Neural progenitor cell (in vitro differentiated cells): ENCODE measurements around the gene LSP1. TPM values are rescaled to one million over a fixed set of nuclear protein-coding genes. Genes with fewer than 3 reads are reported as not detected.

Source experiments
- DNase-seq: peaks from one replicate; pipeline ENCODE4 v3.0.0-alpha.2; 2016; ENCODE audit warnings: low spot score
- H2AFZ ChIP-seq: fragments of 200-600 bp; sonication (generic); replicated peaks from 2 replicates; pipeline ENCODE4 v1.6.1; 2016; ENCODE audit warnings: antibody characterized with exemption
- H3F3A ChIP-seq: fragments of 200-600 bp; sonication (generic); 2 replicates; pipeline ENCODE4 v1.6.1; 2016; ENCODE audit warnings: antibody characterized with exemption, low read depth
- H3K27ac ChIP-seq: fragments of 200-600 bp; sonication (generic); 2 replicates; pipeline ENCODE4 v1.5.1; 2016; ENCODE audit warnings: mild to moderate bottlenecking
- H3K27me3 ChIP-seq: fragments of 200-600 bp; sonication (generic); 2 replicates; pipeline ENCODE4 v1.6.1; 2016; ENCODE audit warnings: mild to moderate bottlenecking, moderate library complexity
- H3K36me3 ChIP-seq: fragments of 200-600 bp; sonication (generic); 2 replicates; pipeline ENCODE4 v1.5.1; 2016
- H3K4me1 ChIP-seq: fragments of 200-600 bp; sonication (generic); 2 replicates; pipeline ENCODE4 v1.6.1; 2016; ENCODE audit warnings: mixed run types
- H3K4me2 ChIP-seq: fragments of 200-600 bp; sonication (generic); 2 replicates; pipeline ENCODE4 v1.6.1; 2016
- H3K4me3 ChIP-seq: fragments of 200-600 bp; sonication (generic); 2 replicates; pipeline ENCODE4 v1.5.1; 2016
- H3K79me2 ChIP-seq: fragments of 200-600 bp; sonication (generic); 2 replicates; pipeline ENCODE4 v1.6.1; 2016; ENCODE audit warnings: low read depth
- H3K9ac ChIP-seq: fragments of 200-600 bp; sonication (generic); 2 replicates; pipeline ENCODE4 v1.6.1; 2016
- H3K9me3 ChIP-seq: fragments of 200-600 bp; sonication (generic); 2 replicates; pipeline ENCODE4 v1.5.1; 2016; ENCODE audit warnings: low read depth
- H4K20me1 ChIP-seq: fragments of 200-600 bp; sonication (generic); 2 replicates; pipeline ENCODE4 v1.6.1; 2016; ENCODE audit warnings: low read depth
- H3K27ac Mint-ChIP-seq: 3 replicates; pipeline ENCODE4 v1.8.0; 2021; ENCODE audit warnings: mixed read lengths
- H3K27me3 Mint-ChIP-seq: 2 replicates; pipeline ENCODE4 v1.8.0; 2022; ENCODE audit warnings: low read depth, mild to moderate bottlenecking, inconsistent platforms, moderate library complexity, mixed read lengths; ENCODE audit not compliant: insufficient read depth
- H3K36me3 Mint-ChIP-seq: 3 replicates; pipeline ENCODE4 v1.8.0; 2021; ENCODE audit warnings: mixed read lengths
- H3K4me1 Mint-ChIP-seq: 3 replicates; pipeline ENCODE4 v1.8.0; 2021; ENCODE audit warnings: mixed read lengths
- H3K4me3 Mint-ChIP-seq: 3 replicates; pipeline ENCODE4 v1.8.0; 2021; ENCODE audit warnings: mild to moderate bottlenecking, moderate library complexity, mixed read lengths
- H3K9me3 Mint-ChIP-seq: 3 replicates; pipeline ENCODE4 v1.8.0; 2020; ENCODE audit warnings: mixed read lengths
- EZH2 ChIP-seq: fragments of 200-600 bp; sonication (generic); IDR thresholded peaks from 2 replicates; pipeline ENCODE4 v1.6.1; 2017; ENCODE audit warnings: antibody characterized with exemption, mild to moderate bottlenecking, moderate library complexity
- EZH2phosphoT487 ChIP-seq: fragments of 200-600 bp; sonication (generic); IDR thresholded peaks from 2 replicates; pipeline ENCODE4 v1.6.1; 2017; ENCODE audit warnings: antibody characterized with exemption
- total RNA-seq: library from RNA; depleted of rRNA; stranded (reverse); fragments of >200 nt; gene quantifications from 2 replicates; pipeline ENCODE4 v1.2.3, GENCODE V29; 2015; ENCODE audit warnings: low replicate concordance
- TF ChIP-seq, protein P1 (sequence below): fragments of 200-600 bp; sonication (generic); IDR thresholded peaks from 2 replicates; pipeline ENCODE4 v1.5.1; 2017; ENCODE audit warnings: antibody characterized with exemption, mild to moderate bottlenecking

The LSP1 gene
- total RNA-seq, 1 donor from 2014 or later: not detected

DNA sequence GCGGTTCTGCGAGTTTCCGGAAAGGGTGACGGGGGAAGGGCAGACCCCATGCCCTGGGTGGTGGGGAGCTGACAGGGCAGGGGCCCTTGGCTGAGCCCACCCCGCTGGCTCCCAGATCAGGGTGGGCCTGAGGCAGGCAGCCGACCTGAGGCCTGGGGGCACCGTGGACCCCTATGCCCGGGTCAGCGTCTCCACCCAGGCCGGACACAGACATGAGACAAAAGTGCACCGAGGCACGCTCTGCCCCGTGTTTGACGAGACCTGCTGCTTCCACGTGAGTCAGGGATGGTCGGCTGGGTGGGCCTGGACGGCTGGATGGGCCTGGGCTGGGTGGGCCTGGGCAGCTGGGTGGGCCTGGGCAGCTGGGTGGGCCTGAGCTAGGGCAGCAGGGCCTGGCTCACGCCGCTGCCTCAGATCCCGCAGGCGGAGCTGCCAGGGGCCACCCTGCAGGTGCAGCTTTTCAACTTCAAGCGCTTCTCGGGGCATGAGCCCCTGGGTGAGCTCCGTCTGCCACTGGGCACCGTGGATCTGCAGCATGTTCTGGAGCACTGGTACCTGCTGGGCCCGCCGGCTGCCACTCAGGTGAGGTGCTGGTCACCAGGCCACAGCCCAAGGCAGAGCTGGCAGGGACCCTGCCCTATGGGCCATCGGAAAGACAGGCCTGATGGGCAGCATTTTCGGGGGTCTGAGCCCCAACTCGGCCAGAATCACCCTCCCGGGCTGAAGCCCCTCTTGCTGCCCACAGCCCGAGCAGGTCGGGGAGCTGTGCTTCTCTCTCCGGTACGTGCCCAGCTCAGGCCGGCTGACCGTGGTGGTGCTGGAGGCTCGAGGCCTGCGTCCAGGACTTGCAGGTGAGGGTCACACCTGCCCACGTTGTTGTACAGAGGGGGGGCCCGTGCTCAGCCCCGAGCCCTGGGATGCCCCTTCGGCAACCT is 16.6 kb upstream of the LSP1 start:
- Mint-ChIP-seq H3K9me3 (no peaks in the 10 kb centered on the region), H3K4me3 (no peak overlapping the region)

DNA sequence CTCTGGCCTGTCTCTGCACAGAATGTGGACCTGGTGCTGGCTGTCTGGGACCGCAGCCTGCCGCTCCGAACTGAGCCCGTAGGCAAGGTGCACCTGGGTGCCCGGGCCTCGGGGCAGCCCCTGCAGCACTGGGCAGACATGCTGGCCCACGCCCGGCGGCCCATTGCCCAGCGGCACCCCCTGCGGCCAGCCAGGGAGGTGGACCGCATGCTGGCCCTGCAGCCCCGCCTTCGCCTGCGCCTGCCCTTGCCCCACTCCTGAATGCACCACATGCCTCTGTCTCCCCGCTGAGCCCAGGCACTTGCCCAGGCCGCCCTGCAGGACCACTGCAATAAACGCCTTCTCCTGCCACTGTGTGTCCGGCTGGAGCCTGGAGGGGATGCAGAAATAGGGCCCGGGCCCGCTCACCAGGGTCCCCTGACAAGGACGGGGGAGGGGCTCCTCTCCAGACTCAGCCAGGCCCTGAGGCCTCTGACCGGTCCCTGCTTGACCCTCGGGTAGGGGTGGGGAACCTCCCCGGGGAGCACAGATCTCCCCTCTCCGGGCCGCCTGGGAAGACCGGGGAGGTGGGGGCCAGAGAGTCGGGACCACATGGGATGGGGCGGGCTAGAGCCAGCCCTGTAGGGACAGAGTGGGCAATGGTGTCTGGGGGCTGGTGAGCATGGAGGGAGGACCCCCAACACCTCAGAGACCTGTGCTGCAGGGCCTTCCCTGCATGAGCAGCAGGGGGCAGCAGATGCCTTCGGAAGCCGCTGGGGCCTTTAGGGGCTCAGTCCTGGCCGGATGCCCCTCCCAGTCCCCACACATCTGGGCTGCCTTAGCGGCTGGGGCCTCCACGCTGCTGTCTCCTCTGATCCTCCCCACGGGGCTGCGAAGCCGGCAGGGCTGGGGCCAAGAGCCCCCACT is 15.5 kb upstream of the LSP1 start:
- TF ChIP-seq EZH2: no peak
- TF ChIP-seq, protein P1, sequence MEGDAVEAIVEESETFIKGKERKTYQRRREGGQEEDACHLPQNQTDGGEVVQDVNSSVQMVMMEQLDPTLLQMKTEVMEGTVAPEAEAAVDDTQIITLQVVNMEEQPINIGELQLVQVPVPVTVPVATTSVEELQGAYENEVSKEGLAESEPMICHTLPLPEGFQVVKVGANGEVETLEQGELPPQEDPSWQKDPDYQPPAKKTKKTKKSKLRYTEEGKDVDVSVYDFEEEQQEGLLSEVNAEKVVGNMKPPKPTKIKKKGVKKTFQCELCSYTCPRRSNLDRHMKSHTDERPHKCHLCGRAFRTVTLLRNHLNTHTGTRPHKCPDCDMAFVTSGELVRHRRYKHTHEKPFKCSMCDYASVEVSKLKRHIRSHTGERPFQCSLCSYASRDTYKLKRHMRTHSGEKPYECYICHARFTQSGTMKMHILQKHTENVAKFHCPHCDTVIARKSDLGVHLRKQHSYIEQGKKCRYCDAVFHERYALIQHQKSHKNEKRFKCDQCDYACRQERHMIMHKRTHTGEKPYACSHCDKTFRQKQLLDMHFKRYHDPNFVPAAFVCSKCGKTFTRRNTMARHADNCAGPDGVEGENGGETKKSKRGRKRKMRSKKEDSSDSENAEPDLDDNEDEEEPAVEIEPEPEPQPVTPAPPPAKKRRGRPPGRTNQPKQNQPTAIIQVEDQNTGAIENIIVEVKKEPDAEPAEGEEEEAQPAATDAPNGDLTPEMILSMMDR: peak; percentile 85
- TF ChIP-seq EZH2phosphoT487: no peak
- Histone ChIP-seq H4K20me1 (no peaks in the 10 kb centered on the region), H3F3A (no peaks in the 10 kb centered on the region), H3K79me2 (no peaks in the 10 kb centered on the region), H3K9me3 (no peaks in the 10 kb centered on the region), H3K4me1 (peaks cover 16% of the 10 kb centered on the region), H3K9ac (no peak overlapping the region), H2AFZ (peak overlapping the region; percentile 72), H3K27me3 (no peaks in the 10 kb centered on the region), H3K4me3 (no peak overlapping the region), H3K36me3 (no peaks in the 10 kb centered on the region), H3K4me2 (no peak overlapping the region), H3K27ac (no peak overlapping the region)
- peaks cover 5% of the 10 kb centered on the region for H3K27me3 Mint-ChIP-seq
- H3K9me3 Mint-ChIP-seq: no peaks in the 10 kb centered on the region
- H3K4me1 Mint-ChIP-seq: peaks cover 11% of the 10 kb centered on the region
- H3K27ac Mint-ChIP-seq: no peak overlapping the region
- DNase-seq: peak; percentile 93
- no peaks in the 10 kb centered on the region for H3K36me3 Mint-ChIP-seq
- H3K4me3 Mint-ChIP-seq: no peak overlapping the region

More for the DNA sequence above, 16.6 kb upstream of the LSP1 start:
- Histone ChIP-seq H3K9ac (no peak overlapping the region), H3K79me2 (no peaks in the 10 kb centered on the region), H3K4me2 (no peak overlapping the region), H4K20me1 (no peaks in the 10 kb centered on the region), H3K27me3 (no peaks in the 10 kb centered on the region), H3K4me3 (no peak overlapping the region), H2AFZ (no peak overlapping the region), H3K36me3 (no peaks in the 10 kb centered on the region), H3F3A (no peaks in the 10 kb centered on the region), H3K9me3 (no peaks in the 10 kb centered on the region), H3K27ac (no peak overlapping the region), H3K4me1 (peaks cover 20% of the 10 kb centered on the region)
- H3K36me3 Mint-ChIP-seq: no peaks in the 10 kb centered on the region
- H3K27ac Mint-ChIP-seq: no peak overlapping the region
- no peak for DNase-seq
- peaks cover 16% of the 10 kb centered on the region for H3K4me1 Mint-ChIP-seq
- TF ChIP-seq EZH2phosphoT487 (no peak), EZH2 (no peak)
- TF ChIP-seq, protein P1: no peak
- peaks cover 9% of the 10 kb centered on the region for H3K27me3 Mint-ChIP-seq

DNA sequence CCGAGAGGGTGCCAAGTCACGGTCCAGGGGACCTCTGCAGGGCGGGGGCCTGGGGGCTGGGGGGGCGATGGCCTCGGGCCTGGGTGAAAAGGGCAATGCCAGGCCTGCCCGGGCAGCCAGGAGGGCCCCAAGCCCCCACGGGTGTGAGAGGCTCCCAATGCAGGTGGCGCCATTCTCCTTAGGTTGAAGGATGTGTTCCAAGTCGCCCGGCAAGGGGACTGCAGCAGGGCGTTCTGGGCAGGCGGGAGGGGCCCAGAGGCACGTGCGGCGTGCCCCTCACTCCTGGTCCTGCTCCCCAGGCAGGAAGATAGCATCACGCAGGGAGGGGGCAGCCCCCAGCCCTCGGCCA is 14.8 kb upstream of the LSP1 start:
- TF ChIP-seq EZH2phosphoT487: no peak
- no peak for TF ChIP-seq EZH2
- TF ChIP-seq, protein P1: no peak
- Histone ChIP-seq H3K9me3 (no peaks in the 10 kb centered on the region), H3K4me1 (peaks cover 11% of the 10 kb centered on the region), H3K36me3 (no peaks in the 10 kb centered on the region), H3K4me2 (no peak overlapping the region), H3K4me3 (no peak overlapping the region), H3K79me2 (no peaks in the 10 kb centered on the region), H3F3A (no peaks in the 10 kb centered on the region), H3K27me3 (no peaks in the 10 kb centered on the region), H3K27ac (no peak overlapping the region), H3K9ac (no peak overlapping the region), H4K20me1 (no peaks in the 10 kb centered on the region), H2AFZ (peak overlapping the region; percentile 72)
- no peak for DNase-seq
- Mint-ChIP-seq H3K36me3 (no peaks in the 10 kb centered on the region), H3K4me3 (no peak overlapping the region), H3K27me3 (peaks cover 2% of the 10 kb centered on the region), H3K27ac (no peak overlapping the region), H3K9me3 (no peaks in the 10 kb centered on the region), H3K4me1 (peaks cover 7% of the 10 kb centered on the region)
